Fibroblast of lung (primary cell): Measurements from ENCODE around the gene UTP4.

Source experiments
- EZH2 ChIP-seq: IDR thresholded peaks from 2 replicates; pipeline ENCODE4 v1.5.1; 2012; ENCODE audit warnings: low read length, control low read depth, mild to moderate bottlenecking; ENCODE audit errors: missing control alignments
- TF ChIP-seq, protein P1 (sequence below), 2 donors: IDR thresholded peaks in 1 of 2; conservative IDR thresholded peaks in 1 of 2; 1 replicate in 1 of 2; 2 replicates in 1 of 2; pipeline ENCODE4 v1.5.1; 2011 to 2012; ENCODE audit warnings: low read length in 2 of 2, control low read depth in 1 of 2, inconsistent platforms in 1 of 2, low read depth in 1 of 2, mild to moderate bottlenecking in 1 of 2

DNA sequence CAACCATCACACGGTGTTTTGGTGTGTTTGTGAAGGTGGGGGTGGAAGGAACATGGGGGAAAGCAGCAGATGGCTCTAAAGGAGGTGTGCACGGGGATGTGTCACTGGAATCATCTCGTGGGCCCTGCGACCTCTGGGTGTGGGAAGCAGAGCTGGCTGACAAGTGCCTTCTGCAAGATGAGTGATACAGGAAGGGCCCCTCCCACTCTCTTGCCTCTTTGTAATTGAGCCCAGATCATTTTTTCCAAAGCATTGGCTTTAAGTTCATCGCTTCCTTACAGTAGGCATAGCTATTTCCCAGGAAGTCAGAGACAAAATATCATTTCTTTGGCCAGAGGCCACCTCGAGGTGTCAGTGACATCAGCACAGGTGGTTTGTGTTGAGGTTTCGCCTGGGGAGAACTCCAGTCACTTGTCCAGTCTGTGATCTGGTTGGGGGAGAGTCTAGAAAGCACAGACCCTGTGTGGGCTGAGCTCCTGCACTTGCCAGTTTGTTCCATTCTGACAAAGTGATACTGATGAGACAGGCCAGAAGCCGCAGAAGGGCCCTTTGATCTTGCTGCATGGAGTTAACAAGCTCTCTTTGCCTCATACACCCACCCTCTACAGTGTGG, 33.9 kb downstream of the UTP4 start:
- TF ChIP-seq, protein P1, sequence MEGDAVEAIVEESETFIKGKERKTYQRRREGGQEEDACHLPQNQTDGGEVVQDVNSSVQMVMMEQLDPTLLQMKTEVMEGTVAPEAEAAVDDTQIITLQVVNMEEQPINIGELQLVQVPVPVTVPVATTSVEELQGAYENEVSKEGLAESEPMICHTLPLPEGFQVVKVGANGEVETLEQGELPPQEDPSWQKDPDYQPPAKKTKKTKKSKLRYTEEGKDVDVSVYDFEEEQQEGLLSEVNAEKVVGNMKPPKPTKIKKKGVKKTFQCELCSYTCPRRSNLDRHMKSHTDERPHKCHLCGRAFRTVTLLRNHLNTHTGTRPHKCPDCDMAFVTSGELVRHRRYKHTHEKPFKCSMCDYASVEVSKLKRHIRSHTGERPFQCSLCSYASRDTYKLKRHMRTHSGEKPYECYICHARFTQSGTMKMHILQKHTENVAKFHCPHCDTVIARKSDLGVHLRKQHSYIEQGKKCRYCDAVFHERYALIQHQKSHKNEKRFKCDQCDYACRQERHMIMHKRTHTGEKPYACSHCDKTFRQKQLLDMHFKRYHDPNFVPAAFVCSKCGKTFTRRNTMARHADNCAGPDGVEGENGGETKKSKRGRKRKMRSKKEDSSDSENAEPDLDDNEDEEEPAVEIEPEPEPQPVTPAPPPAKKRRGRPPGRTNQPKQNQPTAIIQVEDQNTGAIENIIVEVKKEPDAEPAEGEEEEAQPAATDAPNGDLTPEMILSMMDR (conservative IDR thresholded peaks at IDR 0.05 in 1 of 2, IDR thresholded peaks at IDR 0.05 in 1 of 2; ENCODE audit: low read depth in 1 of 2, low read length in 2 of 2): no peak
- TF ChIP-seq EZH2: no peak
